Activated naive CD8-positive, alpha-beta T cell treated with anti-CD3 and anti-CD28 coated beads, Interleukin-2, amount 50 U/mL, for 24 hours (primary cell): ENCODE measurements around the gene LAYN.

Source experiments
- ATAC-seq: fragments of 150-1000 bp; cut with Tn5 transposase; one replicate; pipeline ENCODE4 v1.10.0; 2021
- DNase-seq: peaks from one replicate; pipeline ENCODE4 v3.0.0; 2021
- H3K27ac Mint-ChIP-seq: one replicate; pipeline ENCODE4 v1.8.0; 2021; ENCODE audit warnings: mild to moderate bottlenecking, mixed read lengths
- H3K27me3 Mint-ChIP-seq: one replicate; pipeline ENCODE4 v1.8.0; 2021; ENCODE audit warnings: mixed read lengths
- H3K36me3 Mint-ChIP-seq: one replicate; pipeline ENCODE4 v1.8.0; 2021; ENCODE audit warnings: low read depth, mixed read lengths
- H3K4me1 Mint-ChIP-seq: one replicate; pipeline ENCODE4 v1.8.0; 2021; ENCODE audit warnings: mixed read lengths
- H3K4me3 Mint-ChIP-seq: one replicate; pipeline ENCODE4 v1.8.0; 2021; ENCODE audit warnings: mild to moderate bottlenecking, moderate library complexity, mixed read lengths
- H3K9me3 Mint-ChIP-seq: one replicate; pipeline ENCODE4 v1.8.0; 2021; ENCODE audit warnings: mixed read lengths

The LAYN gene

DNA sequence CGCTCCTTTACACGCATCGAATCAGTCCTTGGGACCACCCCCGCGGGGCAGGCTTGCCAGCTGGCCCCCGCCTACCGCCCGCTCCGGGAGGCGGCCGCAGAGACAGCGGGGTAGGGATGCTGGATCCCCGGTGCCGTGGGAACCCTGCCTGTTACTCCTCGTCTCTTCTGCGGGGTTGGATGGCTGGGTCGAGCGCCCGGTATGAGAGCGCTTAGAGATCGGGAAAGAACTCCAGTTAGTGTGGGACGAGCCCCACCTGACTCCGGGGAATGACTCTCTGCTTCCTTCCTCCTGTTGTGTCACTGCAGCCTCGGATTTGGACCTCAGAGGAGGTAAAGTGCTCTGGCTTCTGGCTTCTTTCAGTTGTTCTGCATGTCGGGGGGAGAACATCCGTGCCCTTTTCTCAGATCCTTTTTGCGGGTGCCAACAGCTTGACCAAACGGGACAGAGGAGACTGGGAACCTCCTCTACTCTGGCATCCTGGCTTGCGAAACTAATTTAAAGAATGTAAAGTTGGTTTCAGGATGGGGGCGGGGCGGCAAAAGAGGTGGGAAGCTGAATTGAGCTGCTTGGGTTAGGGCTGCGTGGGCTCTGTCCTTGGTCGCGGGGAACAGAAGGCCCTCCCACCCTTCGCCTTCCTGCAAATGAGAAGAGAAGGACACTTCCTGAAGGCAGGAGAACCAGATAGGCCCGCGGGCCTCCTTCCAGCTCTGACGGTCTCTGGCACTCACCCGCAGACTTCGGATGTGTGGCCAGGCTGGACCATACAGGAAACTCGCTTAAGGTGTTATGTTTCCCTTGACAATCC lies 938 bp downstream of the LAYN start:
- ATAC-seq (no peak), DNase-seq (peak; percentile 28)
- H3K9me3 Mint-ChIP-seq, result peaks cover 6% of the 10 kb centered on the region
- H3K4me1 Mint-ChIP-seq, result peaks cover 60% of the 10 kb centered on the region
- H3K27me3 Mint-ChIP-seq, result peaks cover 37% of the 10 kb centered on the region
- H3K36me3 Mint-ChIP-seq, result peaks cover 26% of the 10 kb centered on the region
- peak overlapping the region; percentile 89 for H3K4me3 Mint-ChIP-seq
- H3K27ac Mint-ChIP-seq, result peak overlapping the region; percentile 88

DNA sequence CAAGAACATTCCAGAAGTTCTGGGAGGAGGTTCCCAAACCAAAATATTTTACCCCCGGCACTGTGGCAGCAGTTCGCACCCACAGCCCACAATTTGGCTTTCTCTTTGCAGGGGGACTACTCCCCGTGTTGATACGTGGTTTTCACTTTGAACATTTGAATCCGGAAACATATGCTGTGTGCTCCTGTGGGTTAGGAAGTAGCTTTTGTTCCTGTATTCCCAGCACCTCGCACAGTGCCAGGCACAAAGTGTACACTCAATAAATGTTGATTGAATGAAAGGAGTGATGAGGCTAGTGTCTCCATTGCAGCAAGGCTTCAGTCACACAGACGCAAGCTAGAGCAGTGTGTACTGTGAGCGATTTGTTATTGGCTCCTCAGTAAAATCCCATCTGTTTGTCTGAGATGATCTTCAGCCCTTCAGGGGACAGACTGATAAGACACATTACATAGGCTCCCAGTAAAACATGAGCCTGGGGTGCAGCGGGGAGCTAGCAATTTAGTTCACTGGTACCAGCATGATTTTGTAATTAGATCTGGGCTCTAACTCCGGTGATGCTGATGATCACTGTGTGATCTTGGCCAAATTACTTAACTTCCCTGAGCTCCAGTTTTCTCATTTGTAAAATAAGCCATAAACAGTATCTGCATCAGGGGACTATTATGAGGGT lies 2.2 kb downstream of the LAYN start:
- no peak for DNase-seq
- Mint-ChIP-seq H3K27ac (no peak overlapping the region), H3K27me3 (peaks cover 33% of the 10 kb centered on the region)

GRCh38 chr11:111548525-111548924 lies 8.0 kb downstream of the LAYN start:
- Mint-ChIP-seq H3K9me3 (no peaks in the 10 kb centered on the region), H3K27ac (no peak overlapping the region), H3K36me3 (peaks cover 41% of the 10 kb centered on the region), H3K27me3 (peaks cover under 1% of the 10 kb centered on the region), H3K4me3 (no peak overlapping the region), H3K4me1 (peaks cover 4% of the 10 kb centered on the region)
- no peak for ATAC-seq
- no peak for DNase-seq

More for the DNA sequence above, 2.2 kb downstream of the LAYN start:
- Mint-ChIP-seq H3K9me3 (peaks cover 6% of the 10 kb centered on the region), H3K4me3 (peak overlapping the region; percentile 89), H3K4me1 (peaks cover 53% of the 10 kb centered on the region), H3K36me3 (peaks cover 38% of the 10 kb centered on the region)
- no peak for ATAC-seq

GRCh38 chr11:111549196-111549868 lies 8.8 kb downstream of the LAYN start:
- H3K4me3 Mint-ChIP-seq, result no peak overlapping the region
- H3K27me3 Mint-ChIP-seq, result no peaks in the 10 kb centered on the region
- H3K9me3 Mint-ChIP-seq, result no peaks in the 10 kb centered on the region
- no peak for DNase-seq
- no peak for ATAC-seq
- H3K36me3 Mint-ChIP-seq, result peaks cover 41% of the 10 kb centered on the region
- H3K27ac Mint-ChIP-seq, result no peak overlapping the region
- H3K4me1 Mint-ChIP-seq, result peaks cover 2% of the 10 kb centered on the region

- no peak for DNase-seq
- Mint-ChIP-seq H3K27me3 (no peaks in the 10 kb centered on the region), H3K4me3 (no peak overlapping the region), H3K9me3 (peaks cover under 1% of the 10 kb centered on the region), H3K4me1 (peaks cover 2% of the 10 kb centered on the region), H3K27ac (no peak overlapping the region), H3K36me3 (peaks cover 43% of the 10 kb centered on the region)
- no peak for ATAC-seq
These were observed 9.3 kb downstream of the LAYN start for GRCh38 chr11:111549869-111550203.

DNA sequence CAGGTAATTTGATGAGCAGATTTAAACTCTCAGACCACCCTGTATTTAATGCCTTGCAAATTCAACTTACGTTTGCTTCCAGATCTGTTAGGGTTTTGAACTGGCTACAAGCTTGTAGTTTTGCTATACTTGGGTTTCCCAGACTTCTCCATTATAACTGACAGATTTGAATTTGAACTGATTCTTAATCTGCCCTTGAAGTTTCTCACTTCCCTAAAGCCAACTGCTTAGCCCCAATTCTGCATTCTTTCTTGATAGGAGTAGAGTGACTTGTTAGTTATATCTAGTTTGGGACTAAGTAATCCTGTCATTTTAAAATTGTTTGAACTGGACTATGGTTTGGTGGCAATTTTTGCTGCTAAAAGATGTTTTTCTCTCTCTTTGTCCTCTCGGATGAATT lies 9.7 kb downstream of the LAYN start:
- Mint-ChIP-seq H3K9me3 (peaks cover 5% of the 10 kb centered on the region), H3K4me3 (no peak overlapping the region), H3K27ac (no peak overlapping the region), H3K36me3 (peaks cover 43% of the 10 kb centered on the region), H3K4me1 (peaks cover 2% of the 10 kb centered on the region), H3K27me3 (no peaks in the 10 kb centered on the region)
- ATAC-seq, result no peak
- DNase-seq, result no peak

DNA sequence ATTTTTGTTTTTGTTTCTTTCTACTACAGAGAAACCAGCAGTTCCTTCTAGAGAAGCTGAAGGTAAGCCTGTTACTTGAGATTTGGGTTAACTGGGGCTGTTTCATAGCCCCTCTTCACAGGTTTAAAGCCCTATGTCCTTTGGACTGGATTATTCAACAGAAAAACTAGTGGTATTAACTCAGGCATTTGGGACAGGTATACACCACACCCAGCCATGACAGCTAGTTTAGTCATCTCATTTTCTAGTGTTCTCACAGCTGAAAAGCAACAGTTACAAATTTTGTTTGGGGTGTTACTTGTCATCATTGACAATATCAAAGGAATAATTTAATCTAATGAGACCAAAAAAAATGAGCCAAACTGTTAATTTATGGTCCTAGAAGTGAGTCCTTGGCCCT lies 14.0 kb downstream of the LAYN start:
- Mint-ChIP-seq H3K27me3 (no peaks in the 10 kb centered on the region), H3K9me3 (peaks cover 14% of the 10 kb centered on the region), H3K4me1 (peaks cover 4% of the 10 kb centered on the region), H3K27ac (no peak overlapping the region), H3K36me3 (peaks cover 40% of the 10 kb centered on the region), H3K4me3 (no peak overlapping the region)
- DNase-seq (no peak), ATAC-seq (no peak)

GRCh38 chr11:111555255-111555654 lies 14.7 kb downstream of the LAYN start:
- DNase-seq, result no peak
- Mint-ChIP-seq H3K4me1 (peaks cover 4% of the 10 kb centered on the region), H3K9me3 (peaks cover 14% of the 10 kb centered on the region), H3K27ac (no peak overlapping the region), H3K36me3 (peaks cover 40% of the 10 kb centered on the region), H3K27me3 (no peaks in the 10 kb centered on the region), H3K4me3 (no peak overlapping the region)
- no peak for ATAC-seq

DNA sequence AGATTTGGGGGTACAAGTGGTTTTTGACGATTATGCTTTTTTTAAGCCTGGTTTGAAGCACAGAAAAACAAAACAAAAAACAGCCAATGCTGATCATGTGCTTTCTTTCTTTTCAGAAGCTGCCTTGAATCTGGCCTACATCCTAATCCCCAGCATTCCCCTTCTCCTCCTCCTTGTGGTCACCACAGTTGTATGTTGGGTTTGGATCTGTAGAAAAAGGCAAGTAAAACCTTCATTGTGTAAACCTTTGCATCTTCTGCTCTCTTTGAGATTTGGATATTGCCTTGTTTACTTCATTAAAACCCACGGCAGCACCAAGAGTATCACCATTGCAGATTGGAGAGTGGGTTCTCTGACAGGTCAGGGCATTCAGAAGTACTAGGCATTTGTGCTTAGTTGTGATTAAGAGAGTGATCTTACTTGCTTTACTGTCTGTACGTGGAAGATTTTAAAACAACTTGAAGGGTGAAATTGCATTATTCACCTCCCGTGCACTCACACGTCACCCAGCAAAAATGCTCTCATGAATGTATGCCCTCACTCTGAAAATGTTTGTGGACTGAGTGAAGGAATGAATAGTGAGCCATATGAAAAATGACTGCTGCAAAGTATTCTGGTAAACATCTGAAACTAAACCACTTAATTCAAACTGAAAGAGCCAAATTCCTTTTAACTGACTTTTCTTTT lies 17.0 kb downstream of the LAYN start:
- Mint-ChIP-seq H3K4me1 (peaks cover 4% of the 10 kb centered on the region), H3K36me3 (peaks cover 44% of the 10 kb centered on the region), H3K27ac (no peak overlapping the region), H3K4me3 (no peak overlapping the region), H3K27me3 (no peaks in the 10 kb centered on the region), H3K9me3 (peaks cover 14% of the 10 kb centered on the region)
- ATAC-seq (no peak), DNase-seq (no peak)

- Mint-ChIP-seq H3K27ac (no peak overlapping the region), H3K4me3 (no peak overlapping the region), H3K36me3 (peaks cover 35% of the 10 kb centered on the region), H3K27me3 (no peaks in the 10 kb centered on the region), H3K9me3 (peaks cover 12% of the 10 kb centered on the region), H3K4me1 (peaks cover 2% of the 10 kb centered on the region)
- DNase-seq (no peak), ATAC-seq (no peak)
These were observed 19.4 kb downstream of the LAYN start for GRCh38 chr11:111559800-111560464.

DNA sequence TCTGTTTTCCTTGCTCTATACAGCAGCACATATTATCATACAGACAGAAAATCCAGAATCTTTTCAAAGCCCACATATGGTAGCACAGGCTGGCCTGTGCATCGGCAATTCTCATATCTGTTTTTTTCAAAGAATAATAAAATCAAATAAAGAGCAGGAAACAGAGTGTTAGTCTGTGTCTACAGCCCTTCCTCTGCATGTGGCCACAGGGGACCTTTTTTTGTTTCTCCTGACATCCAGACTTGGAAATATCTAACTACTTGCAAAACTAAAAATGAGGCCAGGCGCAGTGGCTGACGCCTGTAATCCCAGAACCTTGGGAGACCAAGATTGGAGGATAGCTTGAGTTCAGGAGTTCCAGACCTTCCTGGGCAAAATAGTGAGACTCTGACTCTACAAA lies 20.3 kb downstream of the LAYN start:
- Mint-ChIP-seq H3K27ac (no peak overlapping the region), H3K4me3 (no peak overlapping the region), H3K36me3 (peaks cover 26% of the 10 kb centered on the region), H3K4me1 (no peaks in the 10 kb centered on the region), H3K9me3 (peaks cover 4% of the 10 kb centered on the region), H3K27me3 (no peaks in the 10 kb centered on the region)
- ATAC-seq, result no peak
- DNase-seq, result no peak

GRCh38 chr11:111561306-111561705 lies 20.8 kb downstream of the LAYN start:
- Mint-ChIP-seq H3K27ac (no peak overlapping the region), H3K27me3 (no peaks in the 10 kb centered on the region), H3K36me3 (peaks cover 21% of the 10 kb centered on the region)

DNA sequence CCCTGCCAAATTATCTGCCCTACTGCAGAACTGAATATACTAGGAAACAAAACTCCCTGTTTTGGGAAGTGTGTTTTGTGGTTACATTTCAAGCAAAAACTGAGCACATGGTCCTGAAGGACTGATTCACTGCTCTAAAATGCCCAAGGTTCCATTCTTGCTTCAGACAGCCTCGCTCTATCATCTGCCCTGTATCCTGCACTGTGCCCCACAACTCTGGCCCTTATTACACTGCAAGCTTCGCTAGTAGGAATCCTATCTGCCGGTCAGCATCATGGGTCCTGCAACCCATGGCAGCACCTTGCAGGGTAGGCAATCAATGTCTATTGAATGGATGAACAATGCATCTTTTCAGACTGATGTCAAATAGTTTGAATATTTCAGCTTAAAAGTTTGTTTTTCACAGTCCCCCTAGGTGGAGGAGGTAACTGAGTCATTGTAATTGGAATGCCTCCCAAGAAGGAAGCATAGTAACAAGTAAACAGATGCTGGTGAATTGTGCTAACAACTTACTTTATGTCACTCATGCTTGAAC lies 21.3 kb downstream of the LAYN start:
- no peak overlapping the region for H3K27ac Mint-ChIP-seq
- DNase-seq, result no peak

More at GRCh38 chr11:111561306-111561705, 20.8 kb downstream of the LAYN start:
- H3K4me1 Mint-ChIP-seq, result no peaks in the 10 kb centered on the region
- ATAC-seq (no peak), DNase-seq (no peak)
- no peaks in the 10 kb centered on the region for H3K9me3 Mint-ChIP-seq
- no peak overlapping the region for H3K4me3 Mint-ChIP-seq

More for the DNA sequence above, 21.3 kb downstream of the LAYN start:
- Mint-ChIP-seq H3K36me3 (peaks cover 20% of the 10 kb centered on the region), H3K27me3 (no peaks in the 10 kb centered on the region), H3K4me3 (no peak overlapping the region), H3K9me3 (no peaks in the 10 kb centered on the region), H3K4me1 (no peaks in the 10 kb centered on the region)
- ATAC-seq, result no peak
